Cardiac ventricle fibroblast (primary cell): ENCODE results near the gene SAT2. TPM values are rescaled to one million over a fixed set of nuclear protein-coding genes. Genes with fewer than 3 reads are reported as not detected.

ENCODE experiments used
- total RNA-seq: library from RNA; depleted of rRNA; stranded (reverse); fragments of >200 nt; gene quantifications from 2 replicates; pipeline ENCODE4 v1.2.3, GENCODE V29; 2015

The SAT2 gene
- 131 and 141 TPM in 2 replicates for total RNA-seq

GRCh38 chr17:7627250-7628121 is at the start of gene SAT2:
SAT2 (minus strand) TSS chr17:7627821; CDS start chr17:7627635, 186 bp downstream.

GRCh38 chr17:7650509-7651096 is 23.0 kb upstream of the SAT2 start, which contains the start of gene ATP1B2:
ATP1B2 (plus strand) TSS chr17:7650926; CDS start chr17:7651519, 593 bp downstream.

GRCh38 chr17:7629939-7630571 is 2.4 kb upstream of the SAT2 start, which contains the start of gene SHBG:
SHBG (plus strand) TSS chr17:7630135; CDS start chr17:7630173, 38 bp downstream.

GRCh38 chr17:7614425-7615264 is 13.0 kb downstream of the SAT2 start, which contains the start of gene FXR2:
FXR2 (minus strand) TSS chr17:7614897; CDS start chr17:7614532, 365 bp downstream.

GRCh38 chr17:7589891-7590691 is 37.5 kb downstream of the SAT2 start, which contains the start of gene SOX15:
SOX15 (minus strand) TSS chr17:7590094; CDS start chr17:7589676, 418 bp downstream.

GRCh38 chr17:7583253-7584109 is 44.1 kb downstream of the SAT2 start, which contains the start of gene MPDU1:
MPDU1 (plus strand) TSS chr17:7583852; CDS start chr17:7583863, 11 bp downstream.

GRCh38 chr17:7579001-7579833 is 48.4 kb downstream of the SAT2 start, which contains the start of gene CD68:
CD68 (plus strand) TSS chr17:7579638; CDS start chr17:7579678, 40 bp downstream.

Other genes starting within 250 kb of the SAT2 start
- 0.05 TPM in 1 of 2 replicates, not detected in the other for gene TNK1, start 246.7 kb downstream of the SAT2 start, total RNA-seq
- gene PLSCR3, start 233.3 kb downstream of the SAT2 start, total RNA-seq: 48.7 and 57.0 TPM in 2 replicates
- 42.9 and 68.5 TPM in 2 replicates for gene TMEM256, start 223.7 kb downstream of the SAT2 start, total RNA-seq
- gene NLGN2, start 220.0 kb downstream of the SAT2 start, total RNA-seq: 20.6 and 23.5 TPM in 2 replicates
- gene SPEM1, start 207.5 kb downstream of the SAT2 start, total RNA-seq: not detected in 2 replicates
- not detected in 2 replicates for gene SPEM2, start 202.2 kb downstream of the SAT2 start, total RNA-seq
- gene SPEM3, start 199.0 kb downstream of the SAT2 start, total RNA-seq: not detected in 2 replicates
- gene TMEM102, start 192.4 kb downstream of the SAT2 start, total RNA-seq: 0.62 and 2.1 TPM in 2 replicates
- 1.1 and 1.2 TPM in 2 replicates for gene FGF11, start 188.3 kb downstream of the SAT2 start, total RNA-seq
- gene CHRNB1, start 182.8 kb downstream of the SAT2 start, total RNA-seq: 2.5 and 4.8 TPM in 2 replicates
- gene ZBTB4, start 148.2 kb downstream of the SAT2 start, total RNA-seq: 25.5 and 32.9 TPM in 2 replicates
- not detected in 2 replicates for gene SLC35G6, start 146.4 kb downstream of the SAT2 start, total RNA-seq
- gene POLR2A, start 143.5 kb downstream of the SAT2 start, total RNA-seq: 67.3 and 74.0 TPM in 2 replicates
- gene TNFSF12, start 78.8 kb downstream of the SAT2 start, total RNA-seq: 14.6 and 15.0 TPM in 2 replicates
- 3.2 and 8.0 TPM in 2 replicates for gene TNFSF13, start 69.1 kb downstream of the SAT2 start, total RNA-seq
- 30.5 and 32.1 TPM in 2 replicates for gene SENP3, start 65.9 kb downstream of the SAT2 start, total RNA-seq
- 25.7 and 31.7 TPM in 2 replicates for gene CD68, start 48.2 kb downstream of the SAT2 start, total RNA-seq
- gene MPDU1, start 44.0 kb downstream of the SAT2 start, total RNA-seq: 62.5 and 77.8 TPM in 2 replicates
- 0.20 and 0.25 TPM in 2 replicates for gene SOX15, start 37.7 kb downstream of the SAT2 start, total RNA-seq
- 20.4 and 24.7 TPM in 2 replicates for gene FXR2, start 12.9 kb downstream of the SAT2 start, total RNA-seq
- 0.81 and 0.83 TPM in 2 replicates for gene SHBG, start 2.3 kb upstream of the SAT2 start, total RNA-seq
- 0.10 and 0.12 TPM in 2 replicates for gene ATP1B2, start 23.1 kb upstream of the SAT2 start, total RNA-seq
- 33.1 and 47.9 TPM in 2 replicates for gene TP53, start 59.7 kb upstream of the SAT2 start, total RNA-seq
- 4.1 and 4.9 TPM in 2 replicates for gene WRAP53, start 60.7 kb upstream of the SAT2 start, total RNA-seq
- gene EFNB3, start 77.4 kb upstream of the SAT2 start, total RNA-seq: 7.0 and 8.4 TPM in 2 replicates
- gene DNAH2, start 89.9 kb upstream of the SAT2 start, total RNA-seq: 1.2 TPM in 2 replicates
- gene KDM6B, start 206.4 kb upstream of the SAT2 start, total RNA-seq: 8.2 and 9.7 TPM in 2 replicates
- gene TMEM88, start 227.2 kb upstream of the SAT2 start, total RNA-seq: 1.5 TPM in 1 of 2 replicates, not detected in the other
- 52.0 and 64.5 TPM in 2 replicates for gene NAA38, start 229.7 kb upstream of the SAT2 start, total RNA-seq
- gene CYB5D1, start 230.2 kb upstream of the SAT2 start, total RNA-seq: 7.6 and 8.1 TPM in 2 replicates